Type B pancreatic cell (in vitro differentiated cells): ENCODE results near the gene CRACR2A. TPM values are rescaled to one million over a fixed set of nuclear protein-coding genes. Genes with fewer than 3 reads are reported as not detected.
A peak's percentile ranks its signal among the peaks of the same experiment; 100 is the strongest.

Experiments
- DNase-seq: peaks from one replicate; pipeline ENCODE4 v3.0.0; 2021; ENCODE audit warnings: mixed read lengths; ENCODE audit not compliant: unreplicated experiment; ENCODE audit errors: extremely low spot score
- H3K27ac Mint-ChIP-seq: 2 replicates; pipeline ENCODE4 v1.8.0; 2021; ENCODE audit warnings: mild to moderate bottlenecking, mixed read lengths
- H3K27me3 Mint-ChIP-seq: 2 replicates; pipeline ENCODE4 v1.8.0; 2021; ENCODE audit warnings: mixed read lengths
- H3K36me3 Mint-ChIP-seq: 2 replicates; pipeline ENCODE4 v1.8.0; 2021; ENCODE audit warnings: mixed read lengths
- H3K4me1 Mint-ChIP-seq: one replicate; pipeline ENCODE4 v1.8.0; 2021; ENCODE audit warnings: mixed read lengths; ENCODE audit not compliant: unreplicated experiment
- H3K4me3 Mint-ChIP-seq: 2 replicates; pipeline ENCODE4 v1.8.0; 2021; ENCODE audit warnings: mild to moderate bottlenecking, mixed read lengths
- H3K9me3 Mint-ChIP-seq: 2 replicates; pipeline ENCODE4 v1.8.0; 2021; ENCODE audit warnings: mixed read lengths
- total RNA-seq: library from RNA; stranded (reverse); gene quantifications from 2 replicates; pipeline ENCODE4 v1.2.1, GENCODE V29; 2021; ENCODE audit warnings: low replicate concordance
- TF ChIP-seq, protein P1 (sequence below): fragments of 200-600 bp; sonication (generic); conservative IDR thresholded peaks from 2 replicates; pipeline ENCODE4 v1.5.0; 2021; ENCODE audit warnings: antibody characterized with exemption, mild to moderate bottlenecking

Gene CRACR2A
- total RNA-seq, 1 donor from 2014 or later: 1.9 TPM

DNA sequence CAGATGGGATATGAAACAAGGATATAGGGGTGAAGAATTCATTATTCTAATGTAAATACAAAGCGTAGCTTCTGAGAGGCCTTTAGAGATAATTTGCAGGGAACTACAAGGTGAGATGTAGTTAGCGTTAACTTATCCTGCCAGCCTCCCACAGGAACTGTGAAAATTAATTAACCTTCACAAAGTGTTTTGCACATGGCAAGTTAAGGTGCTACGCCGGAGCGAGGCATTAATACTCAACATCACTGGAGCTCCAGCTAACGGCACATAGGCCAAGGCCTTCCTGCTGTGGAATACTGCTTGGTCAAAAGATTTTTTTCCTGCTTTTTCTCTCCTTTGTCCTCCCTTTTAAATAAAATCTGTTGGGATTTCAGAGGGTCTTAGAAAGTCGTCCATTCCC, 86.5 kb downstream of the CRACR2A start:
- DNase-seq: no peak
- Mint-ChIP-seq H3K36me3 (no peaks in the 10 kb centered on the region), H3K9me3 (no peaks in the 10 kb centered on the region), H3K27ac (no peak overlapping the region), H3K4me3 (no peak overlapping the region), H3K27me3 (peaks cover 15% of the 10 kb centered on the region), H3K4me1 (no peaks in the 10 kb centered on the region)
- TF ChIP-seq, protein P1, sequence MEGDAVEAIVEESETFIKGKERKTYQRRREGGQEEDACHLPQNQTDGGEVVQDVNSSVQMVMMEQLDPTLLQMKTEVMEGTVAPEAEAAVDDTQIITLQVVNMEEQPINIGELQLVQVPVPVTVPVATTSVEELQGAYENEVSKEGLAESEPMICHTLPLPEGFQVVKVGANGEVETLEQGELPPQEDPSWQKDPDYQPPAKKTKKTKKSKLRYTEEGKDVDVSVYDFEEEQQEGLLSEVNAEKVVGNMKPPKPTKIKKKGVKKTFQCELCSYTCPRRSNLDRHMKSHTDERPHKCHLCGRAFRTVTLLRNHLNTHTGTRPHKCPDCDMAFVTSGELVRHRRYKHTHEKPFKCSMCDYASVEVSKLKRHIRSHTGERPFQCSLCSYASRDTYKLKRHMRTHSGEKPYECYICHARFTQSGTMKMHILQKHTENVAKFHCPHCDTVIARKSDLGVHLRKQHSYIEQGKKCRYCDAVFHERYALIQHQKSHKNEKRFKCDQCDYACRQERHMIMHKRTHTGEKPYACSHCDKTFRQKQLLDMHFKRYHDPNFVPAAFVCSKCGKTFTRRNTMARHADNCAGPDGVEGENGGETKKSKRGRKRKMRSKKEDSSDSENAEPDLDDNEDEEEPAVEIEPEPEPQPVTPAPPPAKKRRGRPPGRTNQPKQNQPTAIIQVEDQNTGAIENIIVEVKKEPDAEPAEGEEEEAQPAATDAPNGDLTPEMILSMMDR: no peak

DNA sequence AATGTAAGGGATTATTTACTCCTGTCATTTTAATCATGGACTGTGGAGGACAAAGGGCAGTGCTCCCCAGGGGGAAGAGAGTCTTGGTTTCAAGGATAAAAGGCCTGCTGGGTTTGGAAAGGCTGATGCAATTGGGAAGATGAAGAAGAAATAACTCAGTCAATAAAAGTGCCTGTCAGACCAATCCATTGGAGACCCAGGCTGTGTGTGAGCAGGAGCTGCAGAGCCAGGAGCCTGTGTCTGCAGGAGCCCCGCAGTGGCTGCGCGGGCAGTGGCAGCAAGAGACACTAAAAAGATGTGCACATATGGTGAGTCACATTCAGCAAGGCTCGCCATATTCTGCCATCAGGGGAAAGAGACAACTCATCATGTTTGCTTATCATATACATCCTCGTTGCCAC, 90.4 kb downstream of the CRACR2A start:
- Mint-ChIP-seq H3K4me1 (no peaks in the 10 kb centered on the region), H3K27me3 (peaks cover 25% of the 10 kb centered on the region), H3K36me3 (no peaks in the 10 kb centered on the region), H3K4me3 (no peak overlapping the region), H3K9me3 (no peaks in the 10 kb centered on the region), H3K27ac (no peak overlapping the region)
- DNase-seq: no peak
- TF ChIP-seq, protein P1: no peak

DNA sequence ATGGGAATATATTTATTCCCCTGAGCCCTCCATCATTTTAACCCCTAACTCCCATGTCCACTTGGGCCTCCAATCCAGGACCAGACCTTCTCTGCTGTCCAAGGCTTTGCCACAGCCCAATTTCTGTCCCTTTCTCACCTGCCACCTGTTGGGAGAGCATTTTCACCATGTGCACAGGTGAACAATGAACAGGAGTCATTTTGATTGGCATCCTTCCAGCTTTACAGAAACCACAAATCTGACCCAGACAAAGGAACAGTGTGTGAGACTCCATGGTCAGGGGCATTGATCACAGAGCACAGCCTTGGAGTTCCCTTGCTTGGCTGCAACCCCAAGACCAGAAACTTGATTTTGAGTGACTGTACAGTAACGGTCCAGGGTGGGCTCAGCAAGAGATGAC, 91.9 kb downstream of the CRACR2A start:
- TF ChIP-seq, protein P1: no peak
- H3K27ac Mint-ChIP-seq: no peak overlapping the region
- no peaks in the 10 kb centered on the region for H3K9me3 Mint-ChIP-seq
- no peak for DNase-seq
- H3K36me3 Mint-ChIP-seq: no peaks in the 10 kb centered on the region
- no peaks in the 10 kb centered on the region for H3K4me1 Mint-ChIP-seq
- peaks cover 27% of the 10 kb centered on the region for H3K27me3 Mint-ChIP-seq
- no peak overlapping the region for H3K4me3 Mint-ChIP-seq

DNA sequence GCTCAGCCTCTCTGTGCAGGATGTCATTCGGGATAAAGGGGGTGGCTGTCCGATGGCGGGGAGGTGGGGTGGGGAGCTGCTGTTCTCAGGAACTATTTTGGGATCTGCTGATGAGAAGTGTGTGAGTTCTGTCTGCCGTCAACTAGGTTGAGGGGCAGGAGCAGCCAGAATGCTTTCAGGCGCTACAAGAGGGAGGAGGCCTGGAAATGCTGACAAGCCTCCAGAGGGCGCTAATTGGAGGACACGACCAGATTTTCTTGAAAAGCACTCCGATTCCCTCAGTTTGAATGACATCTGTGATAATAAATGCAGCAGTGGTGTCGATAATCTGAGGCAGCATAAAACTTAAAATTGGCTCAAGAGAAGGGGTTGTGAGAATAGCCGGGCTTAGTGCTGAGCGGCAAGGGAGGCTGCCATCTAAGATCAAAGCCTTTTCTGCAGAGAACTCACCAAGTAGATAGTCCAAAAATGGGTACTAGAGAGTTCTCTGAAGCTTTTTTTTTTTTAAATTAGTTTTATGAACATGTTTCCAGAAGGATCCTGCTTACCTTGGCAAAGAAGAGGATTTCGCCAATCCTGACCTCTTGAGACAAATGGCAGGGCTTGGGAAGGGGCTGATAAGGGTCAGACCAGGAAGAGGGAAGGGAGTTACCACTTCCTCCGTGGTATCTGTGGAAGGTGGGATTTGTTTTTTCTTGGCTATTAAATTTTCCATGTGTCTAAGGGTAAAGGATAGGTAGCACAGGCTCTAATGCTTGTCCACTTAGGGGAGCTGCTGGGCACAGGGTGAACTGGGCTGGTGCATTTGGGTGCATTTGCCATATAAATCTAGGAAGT, 94.4 kb downstream of the CRACR2A start:
- peaks cover 47% of the 10 kb centered on the region for H3K27me3 Mint-ChIP-seq
- no peaks in the 10 kb centered on the region for H3K4me1 Mint-ChIP-seq
- H3K9me3 Mint-ChIP-seq: no peaks in the 10 kb centered on the region
- DNase-seq: no peak
- no peak overlapping the region for H3K4me3 Mint-ChIP-seq
- TF ChIP-seq, protein P1: peak; percentile 69
- no peaks in the 10 kb centered on the region for H3K36me3 Mint-ChIP-seq
- no peak overlapping the region for H3K27ac Mint-ChIP-seq

DNA sequence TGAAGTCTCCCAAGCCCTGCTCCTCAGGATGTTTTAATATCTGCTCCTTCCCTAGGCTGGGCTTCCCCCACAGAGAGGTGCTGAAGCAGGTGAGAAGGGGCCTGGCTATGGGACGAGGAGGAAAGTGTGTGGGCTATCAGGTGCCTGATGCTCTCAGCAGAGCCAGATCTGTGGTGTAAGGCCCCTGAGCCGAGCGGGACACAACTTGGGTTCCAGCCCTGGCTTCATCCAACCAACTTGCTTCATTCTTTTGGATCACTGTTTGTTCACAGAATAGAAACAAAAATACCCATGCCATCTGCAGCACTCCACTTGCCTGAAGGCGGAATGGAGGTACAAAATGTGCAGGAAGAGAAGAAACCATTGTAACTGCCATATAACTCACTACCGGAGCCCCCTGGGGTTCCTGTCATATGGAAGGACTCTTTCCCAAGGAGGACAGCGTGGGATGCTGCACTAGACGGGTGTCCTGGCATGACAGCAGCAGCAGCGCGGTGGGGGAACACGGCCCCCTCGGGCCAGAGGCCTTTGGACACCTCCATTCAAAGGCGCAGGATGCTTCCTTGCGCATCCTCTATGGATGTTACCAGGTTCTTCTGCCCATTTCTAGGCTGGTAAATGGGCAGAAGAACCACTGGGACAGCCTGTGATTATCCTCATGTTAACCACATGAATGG, 95.8 kb downstream of the CRACR2A start:
- Mint-ChIP-seq H3K4me3 (no peak overlapping the region), H3K4me1 (no peaks in the 10 kb centered on the region), H3K27me3 (peaks cover 44% of the 10 kb centered on the region), H3K9me3 (no peaks in the 10 kb centered on the region), H3K36me3 (no peaks in the 10 kb centered on the region), H3K27ac (no peak overlapping the region)
- DNase-seq: no peak
- TF ChIP-seq, protein P1: no peak
